HG03064 (cell line): ENCODE results near the gene FBLN2.

Source experiments
- ATAC-seq: cut with Tn5 transposase; IDR thresholded peaks from one replicate; pipeline ENCODE4 v1.9.1; 2021; ENCODE audit warnings: low read depth; ENCODE audit not compliant: unreplicated experiment

FBLN2 gene

GRCh38 chr3:13595485-13595884 lies 46.6 kb downstream of the FBLN2 start:
- ATAC-seq = no peak

- no peak for ATAC-seq
Observed at GRCh38 chr3:13596426-13597205, 47.7 kb downstream of the FBLN2 start.

- ATAC-seq = no peak
Observed at GRCh38 chr3:13597661-13598060, 48.7 kb downstream of the FBLN2 start.

GRCh38 chr3:13598201-13598600 lies 49.3 kb downstream of the FBLN2 start:
- no peak for ATAC-seq

GRCh38 chr3:13598926-13599886 lies 50.3 kb downstream of the FBLN2 start:
- no peak for ATAC-seq

GRCh38 chr3:13599887-13600450 lies 51.0 kb downstream of the FBLN2 start:
- ATAC-seq = no peak

GRCh38 chr3:13600950-13601691 lies 52.2 kb downstream of the FBLN2 start:
- ATAC-seq = no peak

GRCh38 chr3:13601692-13602080 lies 52.8 kb downstream of the FBLN2 start:
- ATAC-seq = no peak

GRCh38 chr3:13605555-13605954 lies 56.6 kb downstream of the FBLN2 start:
- ATAC-seq = no peak

- no peak for ATAC-seq
Observed at GRCh38 chr3:13607821-13608597, 59.1 kb downstream of the FBLN2 start.

- ATAC-seq = no peak
Observed at GRCh38 chr3:13608969-13609725, 60.2 kb downstream of the FBLN2 start.

GRCh38 chr3:13610006-13610570 lies 61.2 kb downstream of the FBLN2 start:
- no peak for ATAC-seq

- ATAC-seq = no peak
Observed at GRCh38 chr3:13611221-13611620, 62.3 kb downstream of the FBLN2 start.

GRCh38 chr3:13612829-13613228 lies 63.9 kb downstream of the FBLN2 start:
- no peak for ATAC-seq

- ATAC-seq = no peak
Observed at GRCh38 chr3:13613343-13614190, 64.6 kb downstream of the FBLN2 start.

GRCh38 chr3:13614607-13615006 lies 65.7 kb downstream of the FBLN2 start:
- no peak for ATAC-seq

- ATAC-seq = no peak
Observed at GRCh38 chr3:13615019-13615528, 66.1 kb downstream of the FBLN2 start.

- ATAC-seq = no peak
Observed at GRCh38 chr3:13616359-13616758, 67.4 kb downstream of the FBLN2 start.
